NCI-H2196 treated with DMSO at 0.1 percent for 48 hours (cell line): ENCODE data around the gene TRIM29.

Experiments used
- DNase-seq: peaks from one replicate; lab custom pipeline; 2025; ENCODE audit not compliant: unreplicated experiment; lab: John Stamatoyannopoulos, UW

TRIM29 gene

DNA sequence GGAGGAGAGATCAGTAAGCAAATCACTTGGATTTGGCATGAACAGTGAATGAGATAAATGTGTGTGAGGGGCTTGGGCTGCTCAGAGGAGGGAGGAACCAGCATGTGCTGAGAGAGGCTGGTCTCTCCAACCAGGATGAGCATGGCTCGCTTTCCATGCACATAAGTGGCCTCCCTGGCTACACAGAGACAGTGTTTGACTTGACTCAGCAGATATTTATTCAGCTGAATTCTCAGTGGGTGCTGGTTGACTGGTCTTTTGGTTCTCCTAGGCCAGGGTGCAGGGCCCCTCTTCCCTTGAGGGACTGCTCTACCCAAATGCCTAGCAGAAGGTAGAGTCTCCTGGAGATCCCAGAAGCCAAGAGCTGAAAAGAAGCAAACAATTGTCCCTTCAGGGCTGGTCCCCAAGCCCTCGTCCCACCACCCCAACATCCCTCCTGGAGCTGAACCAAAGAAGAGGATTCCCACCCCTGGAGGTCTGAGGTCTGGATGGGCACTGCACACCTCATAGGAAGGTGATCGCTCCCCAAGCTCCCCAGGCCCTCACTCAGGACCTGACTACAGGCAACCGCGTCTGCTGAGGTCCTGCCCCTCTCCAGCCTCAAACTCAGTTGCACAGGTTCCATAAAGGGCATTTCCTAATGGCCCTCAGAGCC, 3.3 kb upstream of the TRIM29 start:
- no peak for DNase-seq

DNA sequence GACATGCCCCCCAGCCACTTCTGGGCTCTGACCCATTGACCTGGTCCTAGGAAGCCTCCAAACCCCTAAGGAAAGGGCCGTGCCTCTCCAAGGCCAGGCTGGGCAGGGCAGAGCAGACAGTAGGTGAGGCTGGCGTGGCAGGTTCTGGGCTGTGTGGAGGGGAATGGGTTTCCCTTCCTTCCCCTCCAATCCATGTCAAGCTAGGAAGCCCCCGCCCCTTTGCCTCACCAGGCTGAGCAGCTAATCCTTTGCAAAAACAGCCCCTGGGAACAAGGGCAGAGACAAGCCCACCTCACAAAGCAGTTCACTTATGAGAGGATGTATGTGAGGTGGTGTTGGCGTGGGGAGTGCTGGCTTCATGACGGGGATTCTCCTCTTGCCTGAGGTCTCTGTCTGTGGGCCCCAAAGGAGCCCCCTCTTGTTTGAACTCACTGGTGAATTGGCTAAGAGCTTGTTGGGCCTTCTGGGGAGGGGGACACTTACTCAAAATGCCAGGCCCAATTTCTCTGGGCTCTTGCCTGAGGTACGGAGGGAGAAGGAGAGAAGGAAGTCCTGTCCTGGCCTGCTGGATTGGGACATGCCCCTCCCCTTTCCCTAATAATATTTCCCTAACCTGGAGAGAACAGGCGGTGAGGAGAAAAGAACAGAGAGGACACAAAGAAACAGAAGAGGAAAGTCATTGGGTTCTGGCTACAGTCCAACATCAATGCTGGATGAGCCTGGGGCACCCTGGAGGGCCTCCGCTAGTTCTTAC, 1.6 kb upstream of the TRIM29 start:
- no peak for DNase-seq

GRCh38 chr11:120137187-120137610, 714 bp downstream of the TRIM29 start:
- DNase-seq = no peak

GRCh38 chr11:120136356-120136755, 1.6 kb downstream of the TRIM29 start:
- no peak for DNase-seq

DNA sequence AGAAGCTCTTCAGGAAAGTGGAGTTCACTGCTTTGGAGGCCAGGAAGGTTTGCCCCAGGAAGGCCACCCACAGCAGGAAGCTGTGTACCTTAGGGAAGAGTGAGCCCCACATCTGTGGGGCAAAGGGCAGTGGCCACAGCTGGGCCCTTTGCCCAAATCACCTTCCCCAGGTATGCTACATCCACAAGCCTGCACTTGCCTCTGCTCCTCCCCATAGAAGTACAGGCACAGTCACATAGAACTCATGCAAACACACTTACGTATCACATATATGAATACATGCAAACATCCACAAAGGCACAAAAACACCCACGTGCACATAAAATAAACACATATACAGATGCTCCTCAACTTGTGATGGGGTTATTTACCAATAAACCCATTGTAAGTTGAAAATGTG, 2.1 kb downstream of the TRIM29 start:
- DNase-seq = no peak

DNA sequence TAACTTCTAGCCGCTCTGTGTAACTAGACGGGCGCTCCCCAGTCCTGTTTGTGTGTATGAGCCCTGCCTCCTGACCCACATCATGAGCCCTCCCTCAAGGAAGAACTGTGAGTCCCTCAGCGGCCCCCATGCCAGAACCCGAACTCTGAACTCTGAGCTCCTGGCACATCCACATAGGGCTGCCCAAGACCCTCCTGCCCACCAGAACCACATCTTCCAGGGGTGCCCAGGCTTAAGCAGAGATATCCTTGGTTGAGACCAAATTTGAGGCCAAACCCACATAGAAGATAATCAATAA, 3.0 kb downstream of the TRIM29 start:
- DNase-seq = no peak

DNA sequence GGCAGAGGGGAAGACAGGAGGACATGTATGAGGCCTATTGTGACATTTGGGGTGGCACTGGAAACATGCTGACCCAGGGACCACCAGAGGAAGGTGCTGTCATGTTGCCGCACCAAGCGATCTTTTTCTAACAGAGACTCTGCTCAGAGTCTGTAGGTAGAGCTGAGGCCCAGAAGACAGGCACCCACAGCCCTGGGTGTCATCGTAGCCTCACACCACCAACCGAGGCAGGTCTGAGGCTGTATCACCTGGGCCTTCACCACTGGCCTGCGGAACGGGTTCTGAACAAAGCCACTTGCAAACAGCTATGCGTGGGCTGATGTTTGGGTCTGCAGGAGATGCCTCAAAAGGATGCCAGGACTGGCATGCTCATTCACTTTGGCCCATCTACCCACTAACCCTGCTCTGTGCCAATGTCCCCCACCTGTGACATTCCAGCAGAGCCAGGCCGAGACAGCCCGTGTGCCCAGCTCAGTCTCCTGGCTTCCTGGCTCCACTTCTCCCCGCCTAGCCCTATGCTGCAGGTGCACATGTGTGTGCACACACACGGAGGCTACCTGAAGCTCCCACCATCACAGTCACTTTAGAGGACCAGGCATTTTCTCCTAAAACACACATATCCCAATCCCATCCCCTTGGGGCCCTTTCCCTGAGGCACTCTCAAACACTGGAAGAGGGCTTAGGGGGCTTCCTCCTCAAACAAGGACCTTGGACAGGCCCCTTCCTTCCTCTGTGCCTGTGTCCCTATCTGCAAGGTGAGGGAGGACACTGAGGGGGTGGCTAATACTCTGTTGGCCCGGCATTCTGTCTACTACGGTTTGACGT, 3.6 kb downstream of the TRIM29 start:
- DNase-seq = no peak

DNA sequence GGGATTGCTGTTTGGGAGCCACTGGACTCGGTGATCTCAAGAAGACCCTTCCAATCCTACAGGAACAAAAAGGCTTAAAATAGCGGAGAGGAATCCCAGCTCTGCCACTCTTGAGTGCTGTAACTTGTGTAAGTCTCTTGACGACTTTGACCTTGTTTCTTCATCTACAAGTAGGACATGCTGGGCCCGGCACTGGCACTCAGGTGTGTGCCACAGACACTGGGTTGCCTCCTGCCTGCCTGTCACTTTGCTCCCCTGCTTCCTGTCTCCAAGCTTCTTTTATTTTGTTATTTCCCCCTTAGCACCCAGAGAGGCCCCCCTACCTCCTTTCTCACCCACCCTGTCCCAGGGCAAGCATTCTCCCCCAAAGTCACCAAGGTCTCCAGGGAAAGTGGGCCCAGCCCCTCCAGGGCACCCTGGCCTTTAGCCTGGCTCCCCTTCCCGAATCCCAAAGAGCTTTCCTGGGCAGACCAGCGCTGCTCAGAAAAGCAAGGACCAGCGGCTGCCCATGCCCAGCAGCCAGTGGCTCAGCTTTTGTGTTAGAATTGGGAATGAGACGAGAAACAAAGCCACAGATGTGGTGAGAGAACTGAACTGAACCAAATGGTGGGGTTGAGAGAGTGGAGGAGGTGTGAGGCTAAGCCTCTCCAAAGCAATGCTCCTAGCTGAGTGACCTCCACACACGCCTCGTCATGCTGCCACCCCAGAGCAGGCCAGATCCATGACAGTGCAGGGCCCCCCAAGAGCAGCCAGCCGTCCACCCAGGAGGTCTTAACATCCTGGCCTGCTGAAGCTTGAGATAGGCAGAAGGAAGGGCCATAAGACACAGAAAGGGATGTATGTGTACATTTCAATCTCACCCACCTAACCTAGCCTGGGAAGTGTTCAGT, 4.5 kb downstream of the TRIM29 start:
- no peak for DNase-seq

DNA sequence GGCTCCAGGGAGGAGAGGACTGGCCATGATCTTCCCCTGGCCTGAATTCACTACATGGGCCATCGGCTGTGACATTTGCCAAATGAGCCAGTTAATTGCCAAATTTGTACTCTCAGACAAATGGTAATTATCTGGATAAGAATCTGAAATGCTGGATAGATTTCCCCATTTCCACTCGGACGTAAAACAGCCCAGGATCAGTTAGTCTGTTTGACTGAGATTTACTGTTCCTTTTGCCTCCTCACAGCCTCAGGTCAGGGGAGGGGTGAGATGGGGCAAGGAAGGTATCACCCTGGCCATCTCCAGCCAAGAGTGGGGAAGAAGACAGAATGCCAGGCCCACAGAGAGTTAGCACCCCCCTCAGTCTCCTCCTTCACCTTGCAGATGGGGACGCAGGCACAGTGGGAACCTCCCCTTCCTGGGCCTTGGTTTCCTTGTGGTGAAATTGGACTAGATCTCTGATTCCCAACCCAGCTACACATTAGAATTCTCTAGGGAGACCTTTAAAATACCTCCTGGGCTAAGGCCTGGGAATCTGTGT, 5.2 kb downstream of the TRIM29 start:
- DNase-seq = no peak

- DNase-seq = no peak
Measured at GRCh38 chr11:120131941-120132644, 5.8 kb downstream of the TRIM29 start.

DNA sequence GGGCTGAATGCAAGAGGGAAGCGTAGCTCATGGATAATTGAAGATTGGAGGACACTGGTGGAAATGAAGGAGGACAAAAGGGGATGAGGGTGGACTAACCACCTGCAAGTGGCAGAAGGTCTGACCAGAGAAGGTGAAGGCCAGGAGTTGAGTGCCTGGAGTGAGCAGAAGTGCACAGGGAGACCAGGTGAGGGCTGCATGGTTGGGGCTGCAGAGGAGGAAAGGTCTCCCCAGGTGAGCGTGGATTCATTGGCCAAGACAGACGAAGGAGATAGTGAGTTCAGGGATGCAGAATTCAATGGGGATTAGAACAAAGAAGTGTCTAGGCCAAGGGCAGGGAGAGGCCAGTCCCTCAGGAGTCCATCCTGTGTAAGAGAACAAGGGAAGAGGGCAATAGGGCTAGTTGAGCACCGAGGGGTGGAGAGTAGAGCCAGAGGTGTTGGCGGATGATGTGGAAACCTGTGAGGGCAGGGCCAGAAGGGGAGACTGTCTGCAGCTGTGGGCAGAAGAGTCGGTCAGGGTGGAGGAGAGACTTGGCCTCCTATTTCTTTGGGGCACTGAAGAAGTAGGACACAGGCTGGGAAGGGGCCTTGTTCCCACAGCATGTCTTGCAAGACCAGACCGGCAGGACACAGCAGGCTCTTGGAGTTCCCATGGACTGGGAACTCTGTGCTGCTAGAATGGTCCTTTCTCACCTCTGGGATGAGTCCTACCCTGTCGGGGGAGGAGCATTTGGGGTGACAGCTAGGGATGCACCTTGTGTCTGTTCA, 6.7 kb downstream of the TRIM29 start:
- no peak for DNase-seq

DNA sequence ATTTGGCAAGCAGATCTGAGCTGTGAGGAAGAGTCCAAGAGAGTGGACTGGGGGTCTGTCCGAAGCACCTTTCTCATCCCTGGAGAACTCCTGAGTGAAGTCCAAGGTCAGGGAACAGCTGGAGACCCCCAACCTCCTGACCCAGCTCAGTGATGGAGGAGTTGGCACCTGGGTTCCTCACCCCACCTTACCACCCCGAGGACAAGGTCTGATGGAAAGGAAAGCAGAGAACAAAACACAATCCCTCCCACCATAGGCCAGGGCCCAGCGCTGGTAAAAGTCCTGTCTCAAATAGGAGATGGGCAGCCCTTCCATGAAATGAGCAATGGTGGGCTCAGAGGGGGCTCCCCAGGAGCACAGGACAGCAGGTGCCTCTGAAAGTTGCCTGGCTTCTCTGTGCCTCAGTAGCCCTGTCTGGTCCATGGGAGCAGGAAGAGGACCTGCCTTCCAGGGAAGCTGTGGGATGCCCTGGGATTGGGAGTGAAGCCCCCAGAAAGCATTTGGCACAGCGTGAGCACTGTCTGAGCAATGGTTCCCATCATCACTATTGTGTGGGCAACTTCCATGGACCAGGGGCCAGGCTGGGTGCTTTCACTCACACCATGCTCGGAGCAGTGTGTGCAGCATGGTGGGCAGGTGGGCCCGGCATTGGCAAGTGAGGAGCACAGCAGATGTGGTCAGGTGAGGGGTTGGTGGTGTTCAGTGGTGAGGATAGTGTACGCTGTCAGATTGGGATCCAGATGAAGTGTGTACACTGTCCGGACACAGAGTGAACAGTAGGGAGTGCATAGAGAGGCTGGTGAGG, 7.5 kb downstream of the TRIM29 start:
- no peak for DNase-seq

DNA sequence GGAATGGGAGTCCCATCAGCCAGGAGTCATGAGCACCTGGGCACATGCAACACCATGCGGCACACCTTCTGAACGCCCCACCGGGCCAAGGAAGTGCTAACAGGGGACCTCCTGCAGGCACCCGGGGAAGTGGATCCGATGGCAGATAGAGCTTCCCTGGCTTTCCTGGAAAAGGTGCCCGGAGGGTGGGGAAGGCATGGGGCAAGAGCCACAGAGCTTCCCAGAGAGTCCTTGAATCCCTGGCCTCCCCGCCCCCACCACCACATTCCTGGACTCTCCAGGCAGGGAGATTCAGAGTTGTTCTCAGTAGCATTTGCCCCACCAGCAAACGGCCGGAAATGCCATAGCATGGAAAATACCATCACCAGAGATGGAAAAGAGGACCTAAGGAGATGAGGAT, 8.3 kb downstream of the TRIM29 start:
- no peak for DNase-seq

- DNase-seq = no peak
Measured at GRCh38 chr11:120128392-120129119, 9.4 kb downstream of the TRIM29 start.

DNA sequence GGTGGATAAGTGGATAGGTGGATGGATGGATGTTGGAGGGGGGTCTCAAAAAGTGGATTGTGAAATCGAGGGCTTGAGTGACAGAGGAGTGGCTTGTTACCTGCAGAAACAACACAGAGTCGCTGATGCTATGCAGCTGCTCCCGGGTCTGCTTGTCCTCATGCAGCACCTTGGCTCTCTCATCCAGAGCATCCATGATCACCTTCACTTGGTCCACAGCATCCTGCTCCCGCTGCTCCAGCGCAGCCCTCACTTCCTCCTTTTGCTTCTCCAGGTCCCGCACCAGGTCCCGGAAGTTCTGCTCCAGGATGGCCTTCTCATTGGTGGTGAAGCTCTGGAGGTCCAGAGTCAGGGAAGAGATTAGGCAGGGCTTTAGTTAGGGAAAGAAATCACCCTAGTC, 10.7 kb downstream of the TRIM29 start:
- no peak for DNase-seq

GRCh38 chr11:120126620-120127019, 11.3 kb downstream of the TRIM29 start:
- no peak for DNase-seq

DNA sequence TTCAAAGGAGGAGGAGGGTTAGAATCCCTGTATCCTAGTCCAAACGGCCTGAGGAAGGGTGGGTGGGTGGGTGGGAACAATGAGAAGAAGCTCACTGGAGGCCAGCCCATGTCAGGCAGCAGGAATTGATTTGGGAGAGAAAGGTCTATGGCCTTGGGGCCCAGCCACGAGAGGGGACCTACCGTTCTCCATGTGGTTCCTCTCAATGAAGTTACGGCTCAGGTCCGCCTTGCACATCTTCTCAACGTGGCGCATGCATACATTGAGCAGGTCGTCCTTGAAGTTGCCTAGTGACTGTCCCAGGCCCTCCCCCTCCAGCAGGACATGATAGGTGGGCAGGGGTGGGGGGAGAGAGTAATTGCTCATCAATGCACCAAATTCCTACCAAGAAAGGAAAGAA, 12.4 kb downstream of the TRIM29 start:
- no peak for DNase-seq

GRCh38 chr11:120125024-120125423, 12.9 kb downstream of the TRIM29 start:
- no peak for DNase-seq
